SK-N-MC (cell line): ENCODE results near the gene ATG13.

Source experiments
- EZH2 ChIP-seq: fragments of 200-600 bp; sonication (generic); IDR thresholded peaks from one replicate; pipeline ENCODE4 v1.6.1; 2017; ENCODE audit warnings: antibody characterized with exemption
- POLR2AphosphoS5 ChIP-seq: IDR thresholded peaks from 2 replicates; pipeline ENCODE4 v1.6.1; 2012; ENCODE audit warnings: mild to moderate bottlenecking, low read depth, low read length, borderline replicate concordance

DNA sequence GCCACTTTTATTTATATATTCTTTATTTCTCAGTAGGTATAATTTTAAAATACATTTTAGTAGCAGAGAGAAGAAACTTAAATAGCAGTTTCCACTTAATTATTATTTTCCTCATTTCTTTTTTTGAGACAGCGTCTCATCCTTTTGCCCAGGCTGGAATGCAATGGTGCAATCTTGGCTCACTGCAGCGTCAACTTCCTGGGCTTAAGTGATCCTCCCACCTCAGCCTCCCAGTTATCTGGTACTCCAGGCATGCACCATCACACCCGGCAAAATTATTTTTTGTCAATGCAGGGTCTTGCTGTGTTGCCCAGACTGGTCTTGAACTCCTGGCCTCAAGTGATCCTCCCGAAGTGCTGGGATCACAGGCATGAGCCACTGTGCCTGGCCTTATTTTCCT, 38.3 kb downstream of the ATG13 start:
- no peak for TF ChIP-seq EZH2
- no peak for TF ChIP-seq POLR2AphosphoS5
